Epithelial cell of proximal tubule (primary cell): ENCODE results near the gene SUPT3H. TPM values are rescaled to one million over a fixed set of nuclear protein-coding genes. Genes with fewer than 3 reads are reported as not detected.
A peak's percentile ranks its signal among the peaks of the same experiment; 100 is the strongest.
"Not testable (repeated sequence)": the region's sequence is repeated elsewhere in the genome, so short reads cannot be mapped to it uniquely, and the experiment has no call there.

Source experiments
- DNase-seq: peaks from one replicate; pipeline ENCODE4 v3.0.0-alpha.2; 2011; ENCODE audit warnings: low read depth
- H3K4me3 ChIP-seq: 2 replicates; pipeline ENCODE4 v1.5.1; 2011; ENCODE audit warnings: low read depth, mild to moderate bottlenecking, low read length
- total RNA-seq: library from RNA; depleted of rRNA; stranded (reverse); fragments of >200 nt; gene quantifications from 2 replicates; pipeline ENCODE4 v1.2.3, GENCODE V29; 2015
- TF ChIP-seq, protein P1 (sequence below): conservative IDR thresholded peaks from 2 replicates; pipeline ENCODE4 v1.5.1; 2012; ENCODE audit warnings: low read depth, mild to moderate bottlenecking, low read length

The SUPT3H gene
- total RNA-seq, 1 donor from 2014 or later, result 11.5 TPM

DNA sequence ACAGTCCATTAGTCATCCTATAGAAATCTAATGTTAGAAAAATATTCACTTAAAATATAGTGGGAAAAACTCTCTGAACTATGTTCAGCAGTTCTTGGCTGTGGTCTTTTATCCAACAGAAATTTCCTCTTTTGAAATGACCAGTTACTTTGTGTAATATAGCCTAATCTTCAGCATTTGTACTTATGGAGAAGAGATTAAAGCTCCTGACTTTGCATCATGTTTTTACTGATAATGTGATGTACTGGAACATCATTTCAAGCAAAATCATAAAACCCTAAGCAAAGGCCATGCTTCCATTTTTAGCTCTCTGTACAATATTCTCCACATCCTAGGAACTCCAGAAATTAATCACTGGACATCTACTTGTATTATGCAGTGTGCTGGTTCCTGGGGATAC is 480.4 kb downstream of the SUPT3H start:
- TF ChIP-seq, protein P1, sequence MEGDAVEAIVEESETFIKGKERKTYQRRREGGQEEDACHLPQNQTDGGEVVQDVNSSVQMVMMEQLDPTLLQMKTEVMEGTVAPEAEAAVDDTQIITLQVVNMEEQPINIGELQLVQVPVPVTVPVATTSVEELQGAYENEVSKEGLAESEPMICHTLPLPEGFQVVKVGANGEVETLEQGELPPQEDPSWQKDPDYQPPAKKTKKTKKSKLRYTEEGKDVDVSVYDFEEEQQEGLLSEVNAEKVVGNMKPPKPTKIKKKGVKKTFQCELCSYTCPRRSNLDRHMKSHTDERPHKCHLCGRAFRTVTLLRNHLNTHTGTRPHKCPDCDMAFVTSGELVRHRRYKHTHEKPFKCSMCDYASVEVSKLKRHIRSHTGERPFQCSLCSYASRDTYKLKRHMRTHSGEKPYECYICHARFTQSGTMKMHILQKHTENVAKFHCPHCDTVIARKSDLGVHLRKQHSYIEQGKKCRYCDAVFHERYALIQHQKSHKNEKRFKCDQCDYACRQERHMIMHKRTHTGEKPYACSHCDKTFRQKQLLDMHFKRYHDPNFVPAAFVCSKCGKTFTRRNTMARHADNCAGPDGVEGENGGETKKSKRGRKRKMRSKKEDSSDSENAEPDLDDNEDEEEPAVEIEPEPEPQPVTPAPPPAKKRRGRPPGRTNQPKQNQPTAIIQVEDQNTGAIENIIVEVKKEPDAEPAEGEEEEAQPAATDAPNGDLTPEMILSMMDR, result no peak
- H3K4me3 ChIP-seq, result no peak overlapping the region
- DNase-seq, result no peak

DNA sequence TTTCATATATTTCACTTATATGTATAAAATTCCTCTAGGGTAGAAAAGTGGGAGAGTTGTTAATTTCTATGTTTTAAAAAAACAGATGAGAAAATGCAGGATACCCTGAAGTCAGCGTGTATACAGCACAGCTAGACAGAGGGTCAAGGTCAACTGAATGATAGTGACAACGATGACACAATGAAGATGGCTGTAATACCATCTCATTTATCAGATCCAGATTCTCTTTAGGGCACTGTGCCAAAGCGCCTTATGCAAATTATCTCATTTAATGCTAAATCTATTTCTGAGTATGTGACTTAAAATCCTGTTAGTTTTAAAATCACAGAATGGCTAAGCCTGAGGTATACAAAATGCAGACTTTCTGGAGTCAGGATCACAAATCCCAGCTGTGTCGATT is 481.0 kb downstream of the SUPT3H start:
- DNase-seq, result no peak
- no peak overlapping the region for H3K4me3 ChIP-seq
- TF ChIP-seq, protein P1, result no peak

DNA sequence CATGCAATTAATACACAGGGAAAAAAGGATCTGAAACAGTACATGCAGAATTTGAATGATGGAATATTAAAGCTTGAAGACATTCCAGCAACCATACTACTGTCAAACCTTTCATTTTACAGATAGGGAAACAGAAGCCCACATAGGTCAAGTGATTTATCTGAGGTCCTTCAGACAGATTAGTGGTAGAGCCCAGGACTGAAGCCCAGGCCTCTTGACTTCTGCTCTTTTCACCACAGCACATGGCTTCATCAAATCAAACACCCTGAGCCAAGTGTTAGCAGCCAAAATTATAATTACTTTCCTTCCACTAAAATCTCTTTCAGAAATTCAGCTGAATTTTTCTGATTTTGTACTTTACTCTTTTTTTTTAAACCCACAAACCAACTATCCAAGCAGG is 485.2 kb downstream of the SUPT3H start:
- DNase-seq, result no peak
- H3K4me3 ChIP-seq, result no peak overlapping the region
- TF ChIP-seq, protein P1, result no peak

DNA sequence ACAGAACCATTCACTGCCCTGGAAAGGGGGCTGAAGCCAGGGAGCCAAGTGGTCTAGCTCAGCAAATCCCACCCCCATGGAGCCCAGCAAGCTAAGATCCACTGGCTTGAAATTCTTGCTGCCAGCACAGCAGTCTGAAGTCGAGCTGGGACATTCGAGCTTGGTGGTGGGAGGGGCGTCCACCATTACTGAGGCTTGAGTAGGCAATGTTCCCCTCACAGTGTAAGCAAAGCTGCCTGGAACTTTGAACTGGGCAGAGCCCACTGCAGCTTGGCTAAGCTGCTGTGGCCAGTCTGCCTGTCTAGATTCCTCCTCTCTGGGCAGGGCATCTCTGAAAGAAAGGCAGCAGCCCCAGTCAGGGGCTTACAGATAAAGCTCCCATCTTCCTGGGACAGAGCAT is 498.7 kb downstream of the SUPT3H start:
- H3K4me3 ChIP-seq, DNase-seq: not testable (repeated sequence)

DNA sequence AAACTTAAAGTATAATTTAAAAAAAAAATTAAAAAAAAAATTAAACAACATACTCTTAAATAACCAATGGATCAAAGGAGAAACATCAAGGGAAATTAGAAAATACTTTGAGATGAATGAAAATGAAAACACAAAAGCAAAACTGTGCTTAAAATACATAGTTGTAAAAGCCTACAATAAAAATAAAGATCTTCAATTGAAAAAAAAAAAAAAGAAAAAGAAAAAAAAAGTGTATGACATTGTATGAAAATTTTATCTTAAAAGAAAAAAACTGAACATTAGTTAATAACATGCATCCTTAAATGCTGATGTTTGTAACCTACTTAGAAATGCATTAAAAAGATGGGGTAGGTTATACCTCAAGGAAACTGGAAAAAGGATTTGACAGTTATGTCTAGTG is 501.1 kb downstream of the SUPT3H start:
- DNase-seq, H3K4me3 ChIP-seq: not testable (repeated sequence)

DNA sequence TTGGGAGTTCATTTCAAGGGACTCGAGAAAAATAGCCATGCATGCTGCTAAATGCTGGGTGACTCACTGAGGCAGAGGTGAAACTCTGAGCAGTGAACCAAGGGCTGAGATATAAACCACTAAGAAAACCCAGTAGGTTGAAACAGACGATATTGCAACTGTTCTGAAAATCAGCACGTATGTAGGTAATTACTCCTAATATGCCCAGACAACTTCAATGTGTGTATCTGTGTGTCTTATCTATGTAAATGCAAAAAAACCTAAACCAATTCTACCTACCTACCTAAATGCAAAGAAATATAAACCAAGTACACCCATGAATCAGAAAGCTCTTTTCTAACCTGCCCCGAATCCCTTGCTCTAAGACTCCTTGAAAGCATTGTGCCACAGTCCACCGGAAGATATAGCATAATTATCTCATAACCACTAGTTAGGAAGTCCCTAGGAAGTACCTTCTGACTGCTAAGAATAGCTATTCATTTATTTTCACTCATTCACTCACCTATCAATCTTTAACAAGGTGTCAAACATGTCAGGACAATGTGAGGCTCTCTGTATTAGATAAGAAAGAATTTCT is 508.3 kb downstream of the SUPT3H start:
- no peak overlapping the region for H3K4me3 ChIP-seq
- TF ChIP-seq, protein P1, result no peak

DNA sequence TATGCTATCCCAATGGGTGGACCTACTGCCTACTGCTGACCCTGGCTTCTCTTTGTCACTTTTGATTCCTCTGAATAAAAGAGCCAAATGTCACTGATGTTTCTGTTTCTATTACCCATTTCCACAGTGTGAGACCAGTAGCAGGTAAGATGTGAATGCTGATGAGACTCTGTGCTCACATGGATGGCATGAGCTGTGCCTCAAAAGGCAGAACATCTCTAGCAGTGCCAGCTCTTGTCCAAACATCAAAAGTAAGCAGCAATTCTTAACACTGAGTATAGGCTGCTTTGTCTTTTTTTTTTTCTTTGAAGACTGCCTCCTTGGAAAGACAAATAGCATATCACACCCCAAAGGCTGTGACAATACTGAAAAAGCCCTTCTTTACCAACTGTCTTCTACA is 508.8 kb downstream of the SUPT3H start:
- TF ChIP-seq, protein P1, result no peak
- H3K4me3 ChIP-seq, result no peak overlapping the region
- no peak for DNase-seq

More for the DNA sequence above, 508.3 kb downstream of the SUPT3H start:
- DNase-seq, result peak; percentile 63

DNA sequence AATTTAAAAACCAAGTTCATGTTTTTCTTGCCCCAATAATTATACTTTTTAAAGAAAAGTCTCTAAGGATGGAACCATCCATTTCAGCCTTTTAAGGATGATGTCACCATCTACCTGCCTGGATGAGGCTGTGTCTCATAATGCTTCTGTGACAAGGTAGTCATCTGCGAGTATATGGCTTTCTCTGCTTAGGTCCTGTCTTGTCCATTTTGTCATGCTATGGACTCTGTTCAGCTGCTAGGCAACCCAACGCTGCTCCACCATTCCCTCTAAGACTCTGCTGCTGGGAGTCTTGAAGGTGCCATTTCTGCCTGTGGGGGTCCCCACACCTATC is 509.4 kb downstream of the SUPT3H start:
- TF ChIP-seq, protein P1, result no peak
- H3K4me3 ChIP-seq, result no peak overlapping the region
- DNase-seq, result no peak
